Astrocyte (in vitro differentiated cells and primary cell): ENCODE measurements around the gene PDE4A.

ENCODE experiments used
- CTCF ChIP-seq: IDR thresholded peaks from 2 replicates; pipeline ENCODE4 v1.5.1; 2011; ENCODE audit warnings: low read depth, mild to moderate bottlenecking, inconsistent platforms, low read length, moderate library complexity; ENCODE audit not compliant: insufficient read depth
- EZH2 ChIP-seq: IDR thresholded peaks from 2 replicates; pipeline ENCODE4 v1.6.1; 2012; ENCODE audit warnings: mild to moderate bottlenecking, low read length, inconsistent platforms; ENCODE audit not compliant: insufficient read depth

GRCh38 chr19:10491472-10492047 is 71.2 kb downstream of the PDE4A start:
- TF ChIP-seq CTCF (no peak), EZH2 (no peak)
